ENCODE measurements around the gene VMAC.

GRCh38 chr19:5857203-5858081 lies 47.2 kb upstream of the VMAC start:
- TF ChIP-seq CTCF (IDR thresholded peaks at IDR 0.05; ENCODE audit: insufficient read depth, low read depth, low read length): no peak
- no peak for TF ChIP-seq EZH2 (IDR thresholded peaks at IDR 0.05; ENCODE audit: insufficient read depth, low read length)
